Anterior cingulate cortex (tissue), 58 donors: ENCODE data around the gene WDR64.
"Not testable (repeated sequence)": the region's sequence is repeated elsewhere in the genome, so short reads cannot be mapped to it uniquely, and the experiment has no call there.

Experiments
- DNase-seq, 58 donors: peaks; one replicate each; lab custom pipeline; 2025; lab: John Stamatoyannopoulos, UW

WDR64 gene

GRCh38 chr1:241648159-241648558, 3.9 kb upstream of the WDR64 start:
- DNase-seq: no peak

- no peak for DNase-seq
Measured at GRCh38 chr1:241654019-241654418, 1.9 kb downstream of the WDR64 start.

- no peak for DNase-seq
Measured at GRCh38 chr1:241654641-241655040, 2.6 kb downstream of the WDR64 start.

- no peak for DNase-seq
Measured at GRCh38 chr1:241658081-241658793, 6.2 kb downstream of the WDR64 start.

- DNase-seq: not testable (repeated sequence)
Measured at GRCh38 chr1:241659016-241659415, 6.9 kb downstream of the WDR64 start.

- no peak for DNase-seq
Measured at GRCh38 chr1:241660424-241660972, 8.4 kb downstream of the WDR64 start.

GRCh38 chr1:241666419-241666818, 14.3 kb downstream of the WDR64 start:
- no peak for DNase-seq

GRCh38 chr1:241672301-241672700, 20.2 kb downstream of the WDR64 start:
- no peak for DNase-seq

GRCh38 chr1:241674805-241675384, 22.8 kb downstream of the WDR64 start:
- no peak for DNase-seq

GRCh38 chr1:241675983-241676382, 23.9 kb downstream of the WDR64 start:
- DNase-seq: no peak

GRCh38 chr1:241677201-241677600, 25.1 kb downstream of the WDR64 start:
- DNase-seq: no peak

- no peak for DNase-seq
Measured at GRCh38 chr1:241678536-241678935, 26.5 kb downstream of the WDR64 start.

- DNase-seq: no peak
Measured at GRCh38 chr1:241679404-241679803, 27.3 kb downstream of the WDR64 start.

- DNase-seq: no peak
Measured at GRCh38 chr1:241679961-241680360, 27.9 kb downstream of the WDR64 start.

- not testable (repeated sequence) for DNase-seq
Measured at GRCh38 chr1:241681861-241682448, 29.9 kb downstream of the WDR64 start.

- DNase-seq: no peak
Measured at GRCh38 chr1:241682921-241683320, 30.8 kb downstream of the WDR64 start.

- DNase-seq: no peak
Measured at GRCh38 chr1:241684108-241684507, 32.0 kb downstream of the WDR64 start.

- DNase-seq: no peak
Measured at GRCh38 chr1:241688940-241689368, 36.9 kb downstream of the WDR64 start.

GRCh38 chr1:241695246-241696171, 43.4 kb downstream of the WDR64 start:
- DNase-seq: no peak

GRCh38 chr1:241696172-241696814, 44.2 kb downstream of the WDR64 start:
- DNase-seq: no peak
